ENCODE results near the gene GRB10.

DNA sequence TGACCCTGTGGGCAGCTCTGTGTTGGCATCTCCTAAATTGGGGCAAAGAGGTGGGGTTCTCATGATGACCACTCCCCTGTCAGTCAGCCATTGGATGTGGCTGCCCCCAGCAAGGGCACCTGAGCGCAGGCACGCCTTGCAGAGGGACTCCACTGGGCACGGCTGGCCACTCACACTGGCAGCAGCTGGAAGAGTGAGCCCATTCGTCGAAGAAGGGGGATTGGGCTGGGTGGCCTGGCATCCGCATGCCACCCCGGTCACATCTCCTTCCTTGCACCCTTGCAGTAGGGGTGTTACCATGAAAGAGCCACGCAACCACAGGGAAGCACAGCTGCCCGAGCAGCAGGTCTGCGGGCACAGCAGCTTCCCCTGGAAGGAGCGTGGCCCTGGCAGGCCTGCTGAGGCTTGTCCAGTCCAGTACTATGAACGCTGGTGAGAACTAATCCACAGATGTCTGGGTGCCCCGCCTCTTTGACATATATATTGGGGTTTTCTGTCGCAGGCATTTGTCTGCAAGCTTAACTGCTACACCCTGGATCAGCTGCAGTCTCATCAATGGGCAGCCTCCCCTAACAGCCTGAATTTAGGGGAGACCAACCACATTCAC, 25.7 kb upstream of the GRB10 start:
- TF ChIP-seq, protein P1, sequence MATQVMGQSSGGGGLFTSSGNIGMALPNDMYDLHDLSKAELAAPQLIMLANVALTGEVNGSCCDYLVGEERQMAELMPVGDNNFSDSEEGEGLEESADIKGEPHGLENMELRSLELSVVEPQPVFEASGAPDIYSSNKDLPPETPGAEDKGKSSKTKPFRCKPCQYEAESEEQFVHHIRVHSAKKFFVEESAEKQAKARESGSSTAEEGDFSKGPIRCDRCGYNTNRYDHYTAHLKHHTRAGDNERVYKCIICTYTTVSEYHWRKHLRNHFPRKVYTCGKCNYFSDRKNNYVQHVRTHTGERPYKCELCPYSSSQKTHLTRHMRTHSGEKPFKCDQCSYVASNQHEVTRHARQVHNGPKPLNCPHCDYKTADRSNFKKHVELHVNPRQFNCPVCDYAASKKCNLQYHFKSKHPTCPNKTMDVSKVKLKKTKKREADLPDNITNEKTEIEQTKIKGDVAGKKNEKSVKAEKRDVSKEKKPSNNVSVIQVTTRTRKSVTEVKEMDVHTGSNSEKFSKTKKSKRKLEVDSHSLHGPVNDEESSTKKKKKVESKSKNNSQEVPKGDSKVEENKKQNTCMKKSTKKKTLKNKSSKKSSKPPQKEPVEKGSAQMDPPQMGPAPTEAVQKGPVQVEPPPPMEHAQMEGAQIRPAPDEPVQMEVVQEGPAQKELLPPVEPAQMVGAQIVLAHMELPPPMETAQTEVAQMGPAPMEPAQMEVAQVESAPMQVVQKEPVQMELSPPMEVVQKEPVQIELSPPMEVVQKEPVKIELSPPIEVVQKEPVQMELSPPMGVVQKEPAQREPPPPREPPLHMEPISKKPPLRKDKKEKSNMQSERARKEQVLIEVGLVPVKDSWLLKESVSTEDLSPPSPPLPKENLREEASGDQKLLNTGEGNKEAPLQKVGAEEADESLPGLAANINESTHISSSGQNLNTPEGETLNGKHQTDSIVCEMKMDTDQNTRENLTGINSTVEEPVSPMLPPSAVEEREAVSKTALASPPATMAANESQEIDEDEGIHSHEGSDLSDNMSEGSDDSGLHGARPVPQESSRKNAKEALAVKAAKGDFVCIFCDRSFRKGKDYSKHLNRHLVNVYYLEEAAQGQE (IDR thresholded peaks at IDR 0.05; ENCODE audit: insufficient read depth in 1 of 2, low read depth in 2 of 2, low read length in 1 of 2): no peak
- TF ChIP-seq SIN3A (IDR thresholded peaks at IDR 0.05; ENCODE audit: borderline replicate concordance, insufficient read depth, low read depth, low read length): no peak
